ENCODE data around the gene CALML5.
A peak's percentile ranks its signal among the peaks of the same experiment; 100 is the strongest.
"Not testable (repeated sequence)": the region's sequence is repeated elsewhere in the genome, so short reads cannot be mapped to it uniquely, and the experiment has no call there.

CALML5 gene

DNA sequence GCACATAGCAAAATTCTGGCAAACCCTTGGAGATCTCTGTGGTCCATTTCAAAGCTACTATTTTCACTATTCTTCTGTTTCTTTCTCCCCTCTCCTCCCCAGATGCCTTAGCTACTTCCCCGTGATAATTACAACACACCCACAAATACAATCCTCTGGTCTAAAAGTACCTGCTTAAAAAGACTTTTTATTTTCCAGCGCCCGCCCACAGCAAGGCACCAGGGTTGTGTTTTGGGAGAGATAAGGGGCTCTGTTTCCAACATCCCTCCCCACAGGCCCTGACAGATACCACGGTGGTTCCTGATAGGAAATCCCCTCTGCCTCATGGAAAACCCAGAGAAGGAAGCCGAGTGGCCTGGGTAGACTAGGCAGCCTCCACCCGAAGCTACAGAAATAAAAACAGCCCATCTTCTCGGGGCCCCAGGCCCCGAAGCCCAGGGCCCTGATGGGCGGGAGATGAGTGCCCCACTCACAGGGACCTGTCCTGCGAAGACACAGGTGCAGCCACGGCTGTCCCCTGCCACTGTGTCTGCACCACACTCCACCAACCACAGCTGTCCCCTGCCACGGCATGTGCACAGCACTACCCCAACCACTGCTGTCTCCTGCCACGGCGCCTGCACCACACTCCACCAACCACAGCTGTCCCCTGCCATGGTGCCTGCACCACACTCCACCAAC lies 19.7 kb downstream of the CALML5 start:
- no peak for DNase-seq

- DNase-seq, result no peak
Measured at GRCh38 chr10:5478694-5479305, 20.6 kb downstream of the CALML5 start.

DNA sequence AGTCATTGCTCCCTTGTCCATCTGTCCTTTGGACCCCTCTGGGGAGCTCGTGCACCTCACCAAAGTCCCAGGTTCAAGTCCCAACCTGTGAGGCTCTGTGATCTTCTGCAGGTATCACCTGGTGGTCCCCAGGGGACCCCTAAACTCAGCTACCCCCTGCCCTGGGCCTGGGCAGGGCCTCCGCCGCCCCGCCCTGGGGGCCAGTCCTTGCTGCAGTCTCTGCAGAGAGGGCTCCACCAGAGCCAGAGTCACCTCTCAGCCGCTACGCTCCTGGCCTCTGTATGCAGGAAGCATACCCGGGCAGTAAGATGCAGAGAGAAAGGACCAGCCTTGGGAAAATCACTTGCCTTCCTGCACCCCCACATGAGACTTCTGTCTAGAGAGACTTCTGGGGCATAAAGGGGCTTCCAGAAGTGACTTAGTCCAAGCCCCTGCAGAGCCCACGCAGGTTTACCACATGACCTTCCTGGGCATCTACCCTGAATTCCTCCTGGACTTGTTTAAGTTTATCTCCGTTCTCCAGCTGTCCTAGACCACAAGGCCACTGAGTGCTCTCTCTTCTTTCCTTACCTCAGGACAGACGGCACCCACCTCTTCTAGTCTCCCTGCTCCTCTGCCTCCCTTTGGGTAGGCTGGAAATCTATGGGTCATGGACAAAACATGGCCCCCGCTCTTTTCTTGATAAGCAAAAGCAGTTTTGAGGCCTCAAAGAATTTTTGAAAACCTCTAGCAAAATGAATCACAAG lies 21.2 kb downstream of the CALML5 start:
- DNase-seq, result no peak

DNA sequence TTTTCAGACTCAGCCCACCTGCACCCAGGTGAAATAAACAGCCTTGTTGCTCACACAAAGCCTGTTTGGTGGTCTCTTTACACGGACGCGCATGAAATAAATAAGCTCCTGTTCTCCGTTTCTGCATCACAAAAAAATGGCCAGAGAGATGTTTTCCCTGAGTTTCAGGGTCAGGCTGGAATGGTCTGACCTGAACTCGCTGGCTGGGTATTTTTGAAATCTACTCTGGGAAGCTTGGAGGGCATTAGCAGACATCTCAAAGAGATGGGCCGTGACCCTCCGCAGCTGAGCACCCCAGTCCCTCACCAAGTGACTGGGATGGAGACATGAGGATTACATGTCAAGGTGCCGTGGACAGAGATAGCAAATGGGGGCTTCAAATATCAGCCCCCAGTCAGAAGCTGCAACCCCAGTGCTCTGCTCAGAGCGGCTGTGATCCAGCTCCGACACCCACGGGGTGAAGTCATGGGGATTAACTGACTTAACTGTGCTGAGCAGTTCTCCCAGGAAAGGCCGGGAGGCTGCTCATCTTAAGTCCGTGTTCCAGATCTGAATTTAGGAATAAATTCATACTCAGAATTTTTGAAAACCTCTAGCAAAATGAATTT lies 22.3 kb downstream of the CALML5 start:
- no peak for DNase-seq

GRCh38 chr10:5475974-5476807 lies 23.2 kb downstream of the CALML5 start:
- not testable (repeated sequence) for DNase-seq

- not testable (repeated sequence) for DNase-seq
Measured at GRCh38 chr10:5475088-5475487, 24.3 kb downstream of the CALML5 start.

DNA sequence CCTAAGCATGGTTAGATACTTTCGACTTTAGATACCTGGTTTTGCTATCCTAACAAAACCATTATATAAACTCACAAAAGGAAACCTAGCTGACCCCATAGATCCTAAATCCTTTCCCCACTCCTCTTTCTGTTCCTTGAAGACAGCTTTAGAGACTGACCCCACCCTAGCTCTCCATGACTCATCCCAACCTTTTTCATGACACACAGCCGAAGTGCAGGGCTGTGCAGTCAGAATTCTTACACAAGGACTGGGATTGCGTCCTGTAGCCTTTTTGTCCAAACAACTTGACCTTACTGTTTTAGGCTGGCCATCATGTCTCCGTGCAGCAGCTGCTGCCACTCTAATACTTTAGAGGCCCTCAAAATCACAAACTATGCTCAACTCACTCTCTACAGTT lies 24.7 kb downstream of the CALML5 start:
- DNase-seq, result not testable (repeated sequence)

GRCh38 chr10:5470062-5470751 lies 29.2 kb downstream of the CALML5 start:
- no peak for DNase-seq

DNA sequence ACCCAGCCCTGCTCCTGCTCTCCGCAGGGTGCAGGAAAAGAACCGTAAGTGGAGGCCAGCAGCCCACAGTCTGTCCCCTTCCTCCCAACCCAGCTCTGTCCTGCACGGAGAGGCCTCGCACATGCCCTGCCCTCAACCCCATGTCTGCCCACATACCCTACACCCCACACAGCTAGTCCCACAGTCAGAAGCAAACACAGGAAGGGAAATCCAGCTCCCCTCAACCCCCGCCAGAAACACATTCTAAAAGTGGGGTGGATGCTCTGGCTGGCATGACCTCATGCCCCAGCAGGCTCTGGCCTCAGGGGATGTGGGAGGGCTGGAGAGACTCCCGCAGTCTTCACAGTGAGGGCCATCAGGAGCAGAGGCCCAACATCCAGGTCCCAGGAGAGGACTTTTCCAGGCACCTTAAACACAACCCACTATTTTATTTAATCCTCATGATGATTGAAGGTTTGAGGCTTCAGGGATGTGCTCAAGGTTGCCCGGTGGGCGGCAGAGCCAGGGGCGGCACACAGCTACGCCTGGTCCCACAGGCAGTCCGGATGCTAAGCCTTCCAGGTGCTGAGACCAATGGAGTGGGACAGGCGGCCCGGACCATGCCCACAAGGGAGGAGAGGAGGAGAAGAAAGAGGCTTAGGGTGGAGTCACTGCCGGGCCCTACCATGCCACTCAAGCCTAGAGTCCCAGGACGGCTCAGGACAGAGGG lies 29.9 kb downstream of the CALML5 start:
- DNase-seq, result no peak

GRCh38 chr10:5468262-5469106 lies 30.9 kb downstream of the CALML5 start:
- DNase-seq, result no peak

GRCh38 chr10:5467634-5468255 lies 31.6 kb downstream of the CALML5 start:
- no peak for DNase-seq

DNA sequence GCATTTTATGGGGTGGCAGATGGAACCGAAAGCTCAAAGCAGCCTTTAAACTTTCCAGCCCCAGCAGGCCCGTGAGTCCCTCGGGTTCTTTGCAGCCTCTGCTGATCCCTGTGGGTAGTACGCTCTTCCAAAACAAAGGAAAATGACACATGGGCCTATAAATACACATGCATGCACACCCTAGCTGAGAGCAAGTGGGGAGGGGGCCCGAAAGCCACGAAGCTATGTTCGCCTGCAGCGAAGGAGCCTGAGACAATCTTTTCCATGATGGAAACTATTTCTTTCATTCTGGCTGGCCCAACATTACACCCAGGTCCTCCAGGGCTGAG lies 32.2 kb downstream of the CALML5 start:
- peak; percentile 61 for DNase-seq

DNA sequence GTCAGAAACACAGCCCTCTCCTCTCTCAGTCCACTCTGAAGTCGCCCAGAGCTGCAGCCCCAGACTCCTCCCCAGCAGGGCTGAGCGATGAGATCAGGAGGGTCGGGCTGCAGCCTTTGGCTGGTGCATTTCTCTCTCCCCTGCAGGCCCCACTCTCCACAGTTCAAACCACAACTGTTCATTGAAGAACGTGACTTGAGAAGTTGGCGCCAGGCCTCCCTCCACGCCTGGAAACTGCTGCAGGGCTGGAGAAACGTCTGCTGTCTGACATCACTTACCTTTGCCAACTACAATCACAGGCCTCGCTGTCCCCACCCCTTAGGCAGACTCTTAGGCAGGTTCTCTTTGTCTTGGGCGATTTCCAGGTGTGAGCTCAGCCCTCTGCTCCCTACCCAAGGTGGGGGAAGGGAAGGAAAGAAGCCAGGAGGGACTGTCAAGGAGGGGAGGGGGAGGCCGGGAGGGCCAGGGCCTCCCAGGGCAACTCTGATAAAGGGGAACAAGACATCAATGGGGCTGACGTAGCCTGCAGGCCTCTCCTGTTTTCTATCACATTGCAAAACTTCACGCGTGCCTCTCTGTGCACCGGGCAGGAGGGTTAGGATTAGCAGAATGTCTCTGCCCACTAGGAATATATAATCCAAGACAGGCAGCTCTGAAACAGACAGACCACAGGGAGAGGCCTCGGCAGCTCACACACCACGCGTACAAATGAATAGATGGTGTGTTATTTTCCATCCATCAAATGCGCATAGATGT lies 32.7 kb downstream of the CALML5 start:
- DNase-seq, result peak; percentile 77

DNA sequence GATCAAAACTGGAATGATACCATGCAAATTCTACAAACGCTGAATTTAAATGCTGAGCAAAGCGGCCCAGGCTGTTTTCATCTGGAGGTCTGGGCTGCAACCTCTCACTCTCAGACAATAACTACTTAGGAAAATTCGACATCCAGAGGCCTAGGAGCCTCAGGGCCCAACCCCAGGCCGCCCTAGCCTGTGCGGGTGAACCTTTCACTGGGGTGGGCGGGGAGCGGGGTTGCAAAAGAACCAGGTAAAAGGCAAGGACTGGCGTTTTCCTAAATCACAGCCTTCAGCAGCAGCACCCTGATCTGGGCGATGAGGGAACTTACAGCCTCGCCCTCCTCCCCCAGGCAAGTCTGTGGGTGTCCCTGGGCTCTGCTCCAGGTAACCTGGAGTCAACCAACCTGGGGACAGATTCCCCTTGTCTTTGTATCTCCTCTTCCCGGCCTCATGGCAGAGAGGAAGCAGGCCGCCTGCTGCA lies 33.4 kb downstream of the CALML5 start:
- no peak for DNase-seq

- no peak for DNase-seq
Measured at GRCh38 chr10:5464546-5464945, 34.8 kb downstream of the CALML5 start.

- no peak for DNase-seq
Measured at GRCh38 chr10:5462841-5463293, 36.5 kb downstream of the CALML5 start.

- DNase-seq, result no peak
Measured at GRCh38 chr10:5461914-5462840, 37.2 kb downstream of the CALML5 start.

DNA sequence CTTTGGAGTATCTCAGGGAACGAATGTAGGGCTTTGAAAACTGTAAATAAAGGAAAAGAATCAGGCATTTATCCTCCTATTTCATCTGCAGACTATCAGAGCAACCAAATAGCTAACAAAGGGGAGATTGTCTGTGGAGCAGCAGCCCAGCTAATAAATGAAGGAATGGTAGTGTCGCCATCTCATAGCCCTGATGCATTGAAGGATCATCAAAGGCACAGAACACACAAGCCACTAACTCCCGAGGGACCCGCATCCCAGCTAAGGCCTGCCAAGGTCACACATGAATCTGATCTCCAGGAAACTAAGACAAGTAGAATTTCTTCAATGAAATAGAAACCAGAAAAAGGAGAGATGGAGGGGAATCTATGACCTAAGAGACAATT lies 38.2 kb downstream of the CALML5 start:
- no peak for DNase-seq

Measured in NCI-H2171 treated with DMSO at 0.1 percent for 48 hours (cell line).